ENCODE results near the gene PIP5K1C. TPM values are rescaled to one million over a fixed set of nuclear protein-coding genes. Genes with fewer than 3 reads are reported as not detected.

The PIP5K1C gene
- total and polyA plus RNA-seq, 9 of the 15 experiments (the other 6 are each of a cell fraction or from before 2014, with no cell fraction given): 0.38 to 22.1 (median 4.1) TPM

- peak; percentile 60 for TF ChIP-seq TEAD4 (IDR thresholded peaks at IDR 0.05; ENCODE audit: low read length)
- TF ChIP-seq TEAD4 (CRISPR knock-in tag; IDR thresholded peaks at IDR 0.05; ENCODE audit: borderline replicate concordance): no peak
- TF ChIP-seq SMC3 (conservative IDR thresholded peaks at IDR 0.05; ENCODE audit: insufficient read depth, low read depth, low read length): peak; percentile 8; the same call in 1 of the 2 replicates
- no peak; the same call in 1 of the 2 replicates for TF ChIP-seq CHAMP1 (IDR thresholded peaks at IDR 0.05)
- no peak for TF ChIP-seq ZKSCAN3 (CRISPR knock-in tag; IDR thresholded peaks at IDR 0.05)
- TF ChIP-seq ZNF212 (CRISPR knock-in tag; IDR thresholded peaks at IDR 0.05): no peak
- TF ChIP-seq ZNF644 (tag; IDR thresholded peaks at IDR 0.05; ENCODE audit: low read depth): no peak
- 0 out of 2 replicates have a peak, but pooled peaks have one; percentile 53 for TF ChIP-seq TRIM28 (IDR thresholded peaks at IDR 0.05)
- TF ChIP-seq TBP (optimal IDR thresholded peaks at IDR 0.05; ENCODE audit: low read depth, low read length): peak; percentile 42
- TF ChIP-seq RBM39 (optimal IDR thresholded peaks at IDR 0.05; ENCODE audit: low read depth, low read length): no peak
- peak in 1 of 2 experiments; percentile 90; a peak in 2 of 4 replicates for TF ChIP-seq TEAD1 (CRISPR knock-in tag; IDR thresholded peaks at IDR 0.05)
- peak; percentile 80; the same call in 1 of the 2 replicates for TF ChIP-seq ZBTB7A (IDR thresholded peaks at IDR 0.05; ENCODE audit: borderline replicate concordance, control insufficient read depth, low read depth, low read length)
- TF ChIP-seq NFIX (CRISPR knock-in tag; IDR thresholded peaks at IDR 0.05; ENCODE audit: low read depth): no peak
- TF ChIP-seq RBM34 (IDR thresholded peaks at IDR 0.05; ENCODE audit: borderline replicate concordance, insufficient read depth, low read length): no peak
- TF ChIP-seq ZBTB1 (CRISPR knock-in tag; IDR thresholded peaks at IDR 0.05; ENCODE audit: borderline replicate concordance, low read depth): peak; percentile 62; the same call in 1 of the 2 replicates
- TF ChIP-seq ELF1 (tag; IDR thresholded peaks at IDR 0.05): no peak
- no peak; the same call in 1 of the 2 replicates for TF ChIP-seq ZKSCAN8 (CRISPR knock-in tag; IDR thresholded peaks at IDR 0.05)
- TF ChIP-seq KAT8 (IDR thresholded peaks at IDR 0.05; ENCODE audit: low read depth): no peak
- TF ChIP-seq ADNP (tag; IDR thresholded peaks at IDR 0.05): peak; percentile 99
- peak; percentile 69 for TF ChIP-seq BHLHE40 (IDR thresholded peaks at IDR 0.05; ENCODE audit: low read length)
- TF ChIP-seq KAT2B (IDR thresholded peaks at IDR 0.05; ENCODE audit: low read depth, low read length): no peak
- peak; percentile 67 for TF ChIP-seq DPF2 (IDR thresholded peaks at IDR 0.05)
- peak; percentile 97 for TF ChIP-seq FIP1L1 (IDR thresholded peaks at IDR 0.05; ENCODE audit: low read depth, low read length, poor library complexity, severe bottlenecking)
- 0 out of 2 replicates have a peak, but pooled peaks have one; percentile 32 for TF ChIP-seq CBX5 (IDR thresholded peaks at IDR 0.05; ENCODE audit: borderline replicate concordance, low read depth)
- TF ChIP-seq ZNF639 (CRISPR knock-in tag; conservative IDR thresholded peaks at IDR 0.05 in 1 of 2, IDR thresholded peaks at IDR 0.05 in 1 of 2): no peak
- no peak for TF ChIP-seq ZNF197 (CRISPR knock-in tag; IDR thresholded peaks at IDR 0.05; ENCODE audit: low read depth)
- no peak for TF ChIP-seq MCM3 (IDR thresholded peaks at IDR 0.05)
Observed at GRCh38 chr19:3721131-3721886, 21.0 kb upstream of the PIP5K1C start (continued).
